ENCODE measurements around the gene GALT. TPM values are rescaled to one million over a fixed set of nuclear protein-coding genes. Genes with fewer than 3 reads are reported as not detected.

GALT gene
- total RNA-seq, 4 donors from 2014 or later, result 47.6 to 182 (median 77.6) TPM

GRCh38 chr9:34663303-34663605 lies 16.8 kb downstream of the GALT start:
- Histone ChIP-seq H3K4me3 (no peak overlapping the region), H3K27ac (peak overlapping the region; percentile 94), H3K36me3 (peaks cover 24% of the 10 kb centered on the region), H3K27me3 (no peaks in the 10 kb centered on the region), H3K4me1 (peaks cover 73% of the 10 kb centered on the region), H3K9me3 (no peaks in the 10 kb centered on the region)
- DNase-seq (ENCODE audit: low spot score in 2 of 2), result no peak
- TF ChIP-seq POLR2A (IDR thresholded peaks at IDR 0.05), result no peak
- no peak for TF ChIP-seq CTCF (IDR thresholded peaks at IDR 0.05)
- no peak for TF ChIP-seq POLR2AphosphoS5 (IDR thresholded peaks at IDR 0.05)
- TF ChIP-seq EP300 (IDR thresholded peaks at IDR 0.05), result no peak

GRCh38 chr9:34664281-34665066 lies 18.0 kb downstream of the GALT start:
- 17% methylated on average over 10 of the region's 18 CpGs for WGBS
- peak; percentile 91 to 92 for DNase-seq (ENCODE audit: low spot score in 2 of 2)

GRCh38 chr9:34665067-34665380 lies 18.5 kb downstream of the GALT start:
- Histone ChIP-seq H3K4me3 (peak overlapping the region; percentile 62), H3K36me3 (peaks cover 24% of the 10 kb centered on the region), H3K4me1 (peaks cover 63% of the 10 kb centered on the region), H3K9me3 (no peaks in the 10 kb centered on the region), H3K27ac (peak overlapping the region; percentile 94), H3K27me3 (no peaks in the 10 kb centered on the region)
- no CpG with 5 or more reads among the region's 26 CpGs for WGBS
- DNase-seq (ENCODE audit: low spot score in 2 of 2), result no peak
- no peak for TF ChIP-seq POLR2A (IDR thresholded peaks at IDR 0.05)
- no peak for TF ChIP-seq CTCF (IDR thresholded peaks at IDR 0.05)
- no peak for TF ChIP-seq POLR2AphosphoS5 (IDR thresholded peaks at IDR 0.05)
- no peak for TF ChIP-seq EP300 (IDR thresholded peaks at IDR 0.05)

More at GRCh38 chr9:34664281-34665066, 18.0 kb downstream of the GALT start:
- TF ChIP-seq POLR2AphosphoS5 (IDR thresholded peaks at IDR 0.05) (no peak), CTCF (IDR thresholded peaks at IDR 0.05) (peak; percentile 83 to 87)
- no peaks in the 10 kb centered on the region for H3K27me3 ChIP-seq
- peak overlapping the region; percentile 62 for H3K4me3 ChIP-seq
- H3K9me3 ChIP-seq, result no peaks in the 10 kb centered on the region
- peaks cover 27% of the 10 kb centered on the region for H3K36me3 ChIP-seq
- peak overlapping the region; percentile 94 for H3K27ac ChIP-seq
- peaks cover 69% of the 10 kb centered on the region for H3K4me1 ChIP-seq

- TF ChIP-seq POLR2A (IDR thresholded peaks at IDR 0.05), result peak; percentile 73 to 87
- TF ChIP-seq POLR2AphosphoS5 (IDR thresholded peaks at IDR 0.05), result peak; percentile 27 to 79 (median 63)
- no peak for TF ChIP-seq CTCF (IDR thresholded peaks at IDR 0.05)
- 1% methylated on average over 48 of the region's 55 CpGs for WGBS
- H3K27ac ChIP-seq, result peak overlapping the region; percentile 94
- H3K4me3 ChIP-seq, result peak overlapping the region; percentile 62
- peak; percentile 98 to 99 for DNase-seq (ENCODE audit: low spot score in 2 of 2)
- peaks cover 18% of the 10 kb centered on the region for H3K36me3 ChIP-seq
- H3K9me3 ChIP-seq, result no peaks in the 10 kb centered on the region
- peaks cover 62% of the 10 kb centered on the region for H3K4me1 ChIP-seq
- H3K27me3 ChIP-seq, result no peaks in the 10 kb centered on the region
Observed at GRCh38 chr9:34665381-34666250, 19.1 kb downstream of the GALT start.
